HG02840 (cell line): ENCODE results near the gene SAMSN1.
"Not testable (repeated sequence)": the region's sequence is repeated elsewhere in the genome, so short reads cannot be mapped to it uniquely, and the experiment has no call there.

Source experiments
- ATAC-seq: cut with Tn5 transposase; IDR thresholded peaks from one replicate; pipeline ENCODE4 v1.9.1; 2021; ENCODE audit warnings: mild to moderate bottlenecking, moderate library complexity, moderate number of reproducible peaks; ENCODE audit not compliant: unreplicated experiment, low FRiP score

Gene SAMSN1

DNA sequence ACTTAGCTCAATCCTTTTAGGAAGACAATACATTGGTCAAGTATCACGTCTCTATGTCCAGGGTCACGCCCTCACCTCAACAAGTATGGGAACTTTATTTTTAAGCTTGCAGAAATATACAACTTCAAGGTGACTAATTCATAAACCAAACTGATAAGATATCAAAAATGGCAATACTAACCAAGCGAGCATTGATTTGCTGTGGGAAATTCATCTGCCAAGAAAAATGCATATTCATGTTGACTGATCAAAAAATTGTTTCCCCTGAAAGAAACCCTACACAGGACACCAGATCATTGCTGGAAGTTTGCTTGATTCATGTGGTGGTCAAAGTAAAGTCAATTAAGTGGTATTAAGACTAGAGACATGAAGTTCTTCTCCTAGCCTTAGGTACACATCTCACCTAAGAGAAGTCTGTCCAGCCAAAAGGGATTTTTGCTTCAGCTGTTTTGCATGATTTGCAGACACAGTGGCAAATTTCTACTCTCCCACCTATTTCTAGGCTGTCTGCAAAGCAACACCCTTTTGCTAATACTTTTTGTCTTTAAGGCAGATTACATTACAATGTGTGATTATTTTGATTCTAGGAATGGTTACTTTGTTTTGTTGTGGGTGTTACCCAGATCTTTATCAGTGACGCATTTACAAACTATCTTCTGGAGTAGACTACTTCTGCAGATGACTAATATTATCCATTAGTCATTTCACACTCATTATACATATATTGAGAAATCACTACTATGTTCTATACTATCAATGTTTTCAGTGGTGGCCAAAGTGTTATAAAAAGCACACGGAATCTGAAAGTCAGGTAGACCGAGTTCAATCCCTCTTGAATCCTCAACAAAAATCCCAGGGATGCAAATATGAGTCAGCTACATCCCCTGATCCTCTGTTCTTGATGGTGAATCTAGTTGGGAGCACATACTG, 12.4 kb downstream of the SAMSN1 start:
- peak; percentile 80 for ATAC-seq

GRCh38 chr21:14531757-14532316, 14.3 kb downstream of the SAMSN1 start:
- no peak for ATAC-seq

- ATAC-seq, result no peak
These were observed 15.5 kb downstream of the SAMSN1 start for GRCh38 chr21:14530592-14530991.

DNA sequence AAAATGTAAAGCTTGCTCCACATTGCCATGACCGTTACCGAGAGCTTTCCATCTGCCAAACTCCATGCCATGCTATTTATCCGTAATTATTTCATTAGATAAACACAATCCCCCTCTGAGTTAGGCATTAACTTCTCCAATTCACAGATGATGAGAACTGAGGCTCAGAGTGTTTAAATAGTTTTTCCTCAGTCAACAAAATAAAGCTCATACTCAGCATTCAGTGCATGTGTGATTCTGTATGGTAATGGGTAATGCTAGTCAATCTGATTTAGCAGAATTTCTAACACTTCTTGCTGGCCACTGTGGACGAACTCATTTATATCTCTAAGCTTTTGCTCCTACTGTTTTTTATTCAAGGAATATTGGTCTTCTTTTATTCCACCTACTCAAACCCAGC, 17.3 kb downstream of the SAMSN1 start:
- no peak for ATAC-seq

- no peak for ATAC-seq
These were observed 18.1 kb downstream of the SAMSN1 start for GRCh38 chr21:14527696-14528652.

DNA sequence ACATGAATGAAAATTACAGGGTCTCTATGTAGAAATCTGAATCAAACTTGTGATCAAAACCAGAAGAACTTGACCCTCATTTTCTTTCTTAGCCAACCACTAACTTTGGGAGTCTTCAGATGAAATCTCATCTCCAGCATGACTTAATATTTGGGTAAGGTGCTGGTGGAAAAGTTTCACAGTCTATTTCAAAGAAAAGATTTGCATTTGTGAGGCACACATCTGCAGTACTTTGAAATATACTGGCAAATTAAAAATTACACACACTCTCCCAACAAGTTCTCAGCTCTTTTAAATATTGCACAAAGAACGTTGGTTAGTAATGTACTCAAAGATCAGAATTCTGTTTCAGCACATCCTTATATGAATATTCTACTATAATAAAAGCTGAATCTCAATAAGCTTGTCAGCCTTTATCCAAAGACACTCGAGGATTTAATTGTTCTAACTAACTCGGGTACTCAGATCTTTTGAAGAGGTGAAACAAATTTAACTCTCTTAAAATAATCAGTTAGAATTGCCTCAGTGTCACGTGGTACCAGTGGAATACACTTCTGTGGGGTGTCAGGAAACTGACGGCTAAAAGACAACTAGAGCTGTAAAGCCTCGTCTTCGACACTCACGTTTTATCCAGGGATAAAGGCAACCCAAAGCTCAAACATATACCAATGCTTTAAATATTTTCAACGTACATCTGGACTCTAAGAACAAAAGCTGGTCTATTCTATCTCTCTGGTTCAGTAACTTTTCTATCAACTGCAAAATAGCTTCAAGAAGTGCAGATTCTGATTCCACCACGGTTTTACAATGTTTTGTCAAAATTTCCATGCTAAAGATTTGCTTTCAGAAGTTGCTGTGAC, 19.0 kb downstream of the SAMSN1 start:
- no peak for ATAC-seq

GRCh38 chr21:14526199-14526598, 19.9 kb downstream of the SAMSN1 start:
- ATAC-seq, result no peak

DNA sequence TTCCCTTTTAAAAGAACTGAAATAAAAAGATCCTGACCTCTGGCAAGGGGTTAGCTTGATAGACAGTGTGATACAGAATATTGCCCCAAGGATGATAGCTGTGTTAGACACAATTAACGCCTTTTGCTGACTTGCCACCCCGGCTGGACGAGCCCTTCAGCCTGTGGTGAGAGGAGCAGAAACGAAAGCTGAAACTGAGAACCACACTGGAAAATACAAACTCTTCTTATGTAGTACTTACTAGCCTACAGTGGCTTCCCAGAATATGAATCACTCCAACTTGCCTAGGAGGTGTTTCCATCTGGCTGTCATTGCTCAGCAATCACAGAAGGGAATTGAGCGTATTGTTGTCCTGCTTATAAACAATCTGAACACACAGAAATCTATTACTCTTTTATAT, 22.9 kb downstream of the SAMSN1 start:
- ATAC-seq, result peak; percentile 75

- ATAC-seq, result no peak
These were observed 23.4 kb downstream of the SAMSN1 start for GRCh38 chr21:14522736-14523135.

DNA sequence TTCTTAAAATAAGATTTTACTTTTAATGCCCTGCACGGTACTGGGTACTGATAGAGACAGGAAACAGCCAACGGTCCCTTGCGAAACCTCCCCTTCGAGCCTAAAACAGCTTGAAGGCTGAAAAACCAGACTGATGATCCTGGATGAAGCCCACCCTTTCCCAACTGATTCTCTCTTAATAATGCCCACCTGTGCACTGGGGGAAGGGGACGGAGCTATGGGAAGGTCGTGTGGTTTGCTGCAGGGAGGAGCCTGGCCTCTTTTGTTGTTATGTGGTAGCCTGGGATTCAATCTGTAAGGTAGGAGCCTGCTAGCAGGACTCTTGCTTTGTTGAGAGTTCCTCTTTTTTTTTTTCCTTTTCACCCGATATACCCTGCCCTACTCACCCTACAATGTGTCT, 25.6 kb downstream of the SAMSN1 start:
- ATAC-seq, result no peak

DNA sequence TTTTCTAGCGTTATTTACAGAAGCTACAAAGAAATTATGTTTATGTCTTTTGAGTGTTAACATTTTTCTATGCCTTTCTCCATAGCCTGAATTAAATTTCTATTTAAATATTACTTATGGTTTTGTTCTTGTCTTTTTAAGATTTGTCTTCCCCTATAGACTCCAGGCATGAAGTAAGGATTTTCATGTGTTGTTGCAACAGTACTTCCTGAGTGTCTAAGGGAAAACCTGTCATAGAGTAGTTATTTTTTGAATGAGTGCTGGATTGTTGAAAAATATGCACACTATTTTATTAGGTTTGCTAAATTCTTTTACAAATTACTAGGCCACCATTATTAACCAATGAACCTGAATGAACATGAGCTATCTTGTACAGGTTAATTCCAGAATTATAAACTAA, 27.1 kb downstream of the SAMSN1 start:
- ATAC-seq, result no peak

DNA sequence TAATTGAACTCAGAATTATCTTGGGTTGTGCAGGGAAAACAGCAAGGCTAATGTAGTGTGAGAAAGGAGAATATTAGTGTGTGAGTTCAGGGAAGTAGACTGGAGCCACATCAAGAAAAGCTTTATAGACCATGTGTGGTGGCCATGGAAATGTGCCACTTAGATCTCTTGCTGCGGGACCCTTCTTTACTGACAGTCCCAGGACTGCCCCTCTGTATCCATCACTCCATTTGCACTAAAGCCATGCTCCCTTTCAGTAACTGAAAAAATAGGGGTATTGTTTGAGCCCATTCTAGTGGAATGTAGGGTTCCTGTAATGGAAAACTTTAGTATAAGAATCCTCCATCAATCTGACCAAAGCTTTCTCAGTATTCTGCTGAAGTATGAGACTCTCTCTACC, 32.3 kb downstream of the SAMSN1 start:
- no peak for ATAC-seq

- not testable (repeated sequence) for ATAC-seq
These were observed 39.2 kb downstream of the SAMSN1 start for GRCh38 chr21:14506859-14507457.

- no peak for ATAC-seq
These were observed 45.2 kb downstream of the SAMSN1 start for GRCh38 chr21:14500873-14501272.

GRCh38 chr21:14499316-14499715, 46.8 kb downstream of the SAMSN1 start:
- no peak for ATAC-seq

GRCh38 chr21:14497825-14498224, 48.3 kb downstream of the SAMSN1 start:
- no peak for ATAC-seq

DNA sequence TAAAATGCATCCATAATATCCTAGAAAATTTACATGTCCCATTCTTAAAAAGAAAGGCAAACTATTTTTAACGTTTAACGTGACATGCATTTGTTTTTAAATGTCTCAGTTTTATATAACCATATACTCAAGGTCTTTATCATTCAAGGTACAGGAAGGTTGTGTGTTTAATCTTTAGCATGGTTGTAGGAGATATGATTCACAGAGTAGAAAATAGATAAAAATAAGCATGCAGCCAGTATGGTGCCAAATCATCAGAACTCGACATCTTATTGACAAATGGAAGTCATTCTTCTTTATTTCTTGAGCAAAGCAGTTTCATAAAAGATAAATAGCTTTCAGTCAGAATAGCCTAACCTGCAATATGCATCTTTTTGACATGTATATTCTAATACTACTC, 51.0 kb downstream of the SAMSN1 start:
- ATAC-seq, result no peak

DNA sequence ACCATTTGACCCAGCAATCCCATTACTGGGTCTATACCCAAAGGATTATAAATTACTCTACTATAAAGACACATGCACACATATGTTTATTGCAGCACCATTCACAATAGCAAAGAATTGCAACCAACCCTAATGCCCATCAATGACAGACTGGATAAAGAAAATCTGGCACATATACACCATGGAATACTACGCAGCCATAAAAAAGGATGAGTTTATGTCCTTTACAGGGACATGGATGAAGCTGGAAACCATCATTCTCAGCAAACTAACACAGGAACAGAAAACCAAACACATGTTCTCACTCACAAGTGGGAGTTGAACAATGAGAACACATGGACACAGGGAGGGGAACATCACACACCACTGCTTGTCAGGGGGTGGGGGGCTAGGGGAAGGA, 51.9 kb downstream of the SAMSN1 start:
- ATAC-seq, result not testable (repeated sequence)

- ATAC-seq, result no peak
These were observed 52.4 kb downstream of the SAMSN1 start for GRCh38 chr21:14493731-14494130.

DNA sequence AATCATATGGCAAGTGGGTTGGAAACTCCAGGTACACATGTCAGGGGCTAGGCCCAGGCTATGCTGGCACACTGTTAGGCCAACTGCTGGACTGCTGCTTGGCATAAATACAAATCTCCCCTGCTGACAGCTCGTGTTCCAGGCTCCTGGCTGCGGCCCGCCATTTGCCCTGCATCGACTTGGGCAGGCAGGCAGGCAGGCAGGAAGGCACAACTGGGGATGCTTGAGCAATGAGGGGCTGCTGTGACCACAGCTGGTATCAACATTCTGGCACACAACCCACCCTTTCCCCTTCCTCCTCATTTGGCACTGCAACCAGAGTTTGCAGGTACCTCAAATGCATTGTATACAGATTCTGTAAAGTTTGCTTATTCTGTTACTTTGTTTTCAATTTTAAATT, 53.2 kb downstream of the SAMSN1 start:
- no peak for ATAC-seq
